ENCODE measurements around the gene S100PBP. TPM values are rescaled to one million over a fixed set of nuclear protein-coding genes. Genes with fewer than 3 reads are reported as not detected.
A peak's percentile ranks its signal among the peaks of the same experiment; 100 is the strongest.

S100PBP gene
- total RNA-seq, 1 experiment from 2014 or later, result 69.3 TPM

DNA sequence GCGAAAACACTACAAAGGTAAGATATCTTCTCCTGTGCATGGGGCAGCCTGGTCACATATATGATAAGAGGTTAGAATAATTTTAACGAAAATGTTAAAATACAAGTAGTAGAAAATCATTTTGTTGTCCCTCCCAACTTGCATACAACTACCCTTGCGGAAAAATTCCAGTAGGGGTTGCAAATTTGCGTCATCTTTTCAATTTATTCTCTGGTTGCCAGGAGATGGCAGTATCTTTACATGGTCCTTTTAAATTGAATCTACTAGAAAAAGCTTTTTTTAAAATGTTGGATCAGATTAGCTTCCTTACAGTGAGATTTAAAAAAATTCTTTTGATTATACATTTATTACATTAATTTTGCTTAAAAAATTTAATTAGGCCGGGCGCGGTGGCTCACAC lies 10.9 kb downstream of the S100PBP start:
- intact Hi-C loops (cut with micrococcal nuclease; ENCODE audit: unreplicated experiment), result no loop called here
- POLR2A ChIA-PET (ENCODE audit: low non-redundant PET), result no interaction called here
- Histone ChIP-seq H3K4me3 (ENCODE audit: low read depth, low read length, poor library complexity, severe bottlenecking) (no peak overlapping the region), H3K27me3 (replicated peaks; ENCODE audit: insufficient read depth, low read depth, low read length, poor library complexity) (no peaks in the 10 kb centered on the region), H3K9me3 (ENCODE audit: low read depth, low read length, poor library complexity, severe bottlenecking) (no peaks in the 10 kb centered on the region), H3K4me1 (ENCODE audit: insufficient read depth, low read length, poor library complexity, severe bottlenecking) (no peaks in the 10 kb centered on the region), H3K27ac (ENCODE audit: low read depth, low read length, poor library complexity, severe bottlenecking) (no peak overlapping the region), H3K36me3 (ENCODE audit: insufficient read depth, low read length, poor library complexity, severe bottlenecking) (peaks cover 84% of the 10 kb centered on the region)
- BruUV-seq (replicated peaks), result no TSS peak
- TF ChIP-seq EZH2 (IDR thresholded peaks at IDR 0.05; ENCODE audit: borderline replicate concordance, low read depth, low read length, poor library complexity, severe bottlenecking), result no peak
- TF ChIP-seq, protein P1, sequence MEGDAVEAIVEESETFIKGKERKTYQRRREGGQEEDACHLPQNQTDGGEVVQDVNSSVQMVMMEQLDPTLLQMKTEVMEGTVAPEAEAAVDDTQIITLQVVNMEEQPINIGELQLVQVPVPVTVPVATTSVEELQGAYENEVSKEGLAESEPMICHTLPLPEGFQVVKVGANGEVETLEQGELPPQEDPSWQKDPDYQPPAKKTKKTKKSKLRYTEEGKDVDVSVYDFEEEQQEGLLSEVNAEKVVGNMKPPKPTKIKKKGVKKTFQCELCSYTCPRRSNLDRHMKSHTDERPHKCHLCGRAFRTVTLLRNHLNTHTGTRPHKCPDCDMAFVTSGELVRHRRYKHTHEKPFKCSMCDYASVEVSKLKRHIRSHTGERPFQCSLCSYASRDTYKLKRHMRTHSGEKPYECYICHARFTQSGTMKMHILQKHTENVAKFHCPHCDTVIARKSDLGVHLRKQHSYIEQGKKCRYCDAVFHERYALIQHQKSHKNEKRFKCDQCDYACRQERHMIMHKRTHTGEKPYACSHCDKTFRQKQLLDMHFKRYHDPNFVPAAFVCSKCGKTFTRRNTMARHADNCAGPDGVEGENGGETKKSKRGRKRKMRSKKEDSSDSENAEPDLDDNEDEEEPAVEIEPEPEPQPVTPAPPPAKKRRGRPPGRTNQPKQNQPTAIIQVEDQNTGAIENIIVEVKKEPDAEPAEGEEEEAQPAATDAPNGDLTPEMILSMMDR (conservative IDR thresholded peaks at IDR 0.05; ENCODE audit: low read depth, low read length), result peak; percentile 48
- DNase-seq (ENCODE audit: low spot score), result peak; percentile 45
- CTCF ChIA-PET, result interaction anchor here (0.6 to 1.5 kb wide), 3 partner anchors 45 to 264 kb away, joined by 3 read pairs; no protein-coding TSS in a partner anchor

DNA sequence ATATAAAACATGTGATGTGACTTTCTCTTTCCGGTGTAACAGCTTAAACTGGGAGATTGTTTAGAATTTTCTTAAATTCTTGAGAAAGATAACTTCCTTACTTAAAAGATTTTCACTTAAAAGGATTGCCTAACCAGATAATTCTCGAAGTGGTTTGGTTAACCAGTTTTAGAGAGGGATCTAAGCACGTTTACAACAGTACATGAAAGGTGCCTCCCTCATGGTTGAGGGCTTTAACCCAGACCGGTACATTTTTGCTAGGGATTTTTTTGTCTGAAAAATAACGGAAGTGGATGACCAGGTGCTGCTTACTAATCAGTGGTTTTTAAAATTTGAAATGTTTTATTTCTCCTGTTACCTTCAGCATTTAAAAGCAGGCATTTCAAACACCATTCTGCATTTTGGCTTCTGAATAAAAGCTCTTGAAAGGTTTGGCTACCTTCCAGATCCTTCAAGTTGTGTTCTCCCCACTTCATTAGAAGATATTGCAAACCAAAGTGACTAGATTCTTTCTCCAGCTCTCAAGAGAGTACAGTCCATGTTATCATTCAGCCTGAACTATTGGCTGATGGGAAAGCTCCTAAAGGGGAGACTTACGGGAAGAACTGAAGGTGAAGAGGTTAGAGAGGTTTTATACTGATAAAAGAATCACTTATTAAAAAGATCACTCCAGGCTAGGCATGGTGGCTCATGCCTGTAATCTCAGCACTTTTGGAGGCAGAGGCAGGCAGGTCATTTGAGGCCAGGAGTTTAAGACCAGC lies 12.8 kb downstream of the S100PBP start:
- Histone ChIP-seq H3K9me3 (ENCODE audit: low read depth, low read length, poor library complexity, severe bottlenecking) (no peaks in the 10 kb centered on the region), H3K27me3 (replicated peaks; ENCODE audit: insufficient read depth, low read depth, low read length, poor library complexity) (no peaks in the 10 kb centered on the region), H3K36me3 (ENCODE audit: insufficient read depth, low read length, poor library complexity, severe bottlenecking) (peaks cover 99% of the 10 kb centered on the region), H3K4me1 (ENCODE audit: insufficient read depth, low read length, poor library complexity, severe bottlenecking) (no peaks in the 10 kb centered on the region), H3K4me3 (ENCODE audit: low read depth, low read length, poor library complexity, severe bottlenecking) (no peak overlapping the region), H3K27ac (ENCODE audit: low read depth, low read length, poor library complexity, severe bottlenecking) (no peak overlapping the region)
- no peak for TF ChIP-seq EZH2 (IDR thresholded peaks at IDR 0.05; ENCODE audit: borderline replicate concordance, low read depth, low read length, poor library complexity, severe bottlenecking)
- TF ChIP-seq, protein P1 (conservative IDR thresholded peaks at IDR 0.05; ENCODE audit: low read depth, low read length), result no peak
- CTCF ChIA-PET, result no interaction called here
- intact Hi-C loops (cut with micrococcal nuclease; ENCODE audit: unreplicated experiment), result no loop called here
- POLR2A ChIA-PET (ENCODE audit: low non-redundant PET), result no interaction called here
- DNase-seq (ENCODE audit: low spot score), result no peak
- BruUV-seq (replicated peaks), result no TSS peak

DNA sequence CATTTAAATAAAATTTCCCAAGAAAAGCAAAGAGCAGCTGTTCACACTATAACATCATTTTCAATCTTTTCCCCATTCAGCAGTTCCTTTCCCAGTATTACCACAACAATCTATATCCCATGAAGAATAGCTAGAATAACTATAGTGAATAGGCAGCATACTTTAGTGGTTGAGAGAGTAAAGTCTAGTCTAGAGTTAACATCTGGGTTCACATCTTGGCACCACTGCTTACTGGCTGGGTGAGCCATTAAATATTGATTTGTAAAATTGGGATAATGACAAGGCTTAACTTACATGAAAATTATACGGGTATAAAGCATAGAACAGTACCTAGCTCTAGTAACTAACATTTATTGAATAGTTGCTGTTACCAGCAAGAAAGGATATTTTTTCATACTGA lies 14.4 kb downstream of the S100PBP start:
- Histone ChIP-seq H3K9me3 (ENCODE audit: low read depth, low read length, poor library complexity, severe bottlenecking) (no peaks in the 10 kb centered on the region), H3K36me3 (ENCODE audit: insufficient read depth, low read length, poor library complexity, severe bottlenecking) (peaks cover 91% of the 10 kb centered on the region), H3K27me3 (replicated peaks; ENCODE audit: insufficient read depth, low read depth, low read length, poor library complexity) (no peaks in the 10 kb centered on the region), H3K27ac (ENCODE audit: low read depth, low read length, poor library complexity, severe bottlenecking) (no peak overlapping the region), H3K4me3 (ENCODE audit: low read depth, low read length, poor library complexity, severe bottlenecking) (no peak overlapping the region), H3K4me1 (ENCODE audit: insufficient read depth, low read length, poor library complexity, severe bottlenecking) (no peaks in the 10 kb centered on the region)
- no peak for DNase-seq (ENCODE audit: low spot score)
- CTCF ChIA-PET, result interaction anchor here (1.1 kb wide), 1 partner anchor 9 kb away, joined by 4 read pairs; no protein-coding TSS in a partner anchor
- POLR2A ChIA-PET (ENCODE audit: low non-redundant PET), result no interaction called here
- no TSS peak for BruUV-seq (replicated peaks)
- intact Hi-C loops (cut with micrococcal nuclease; ENCODE audit: unreplicated experiment), result no loop called here
- no peak for TF ChIP-seq EZH2 (IDR thresholded peaks at IDR 0.05; ENCODE audit: borderline replicate concordance, low read depth, low read length, poor library complexity, severe bottlenecking)
- TF ChIP-seq, protein P1 (conservative IDR thresholded peaks at IDR 0.05; ENCODE audit: low read depth, low read length), result no peak
